IPS-NIHi11 (cell line): ENCODE measurements around the gene BABAM2.

Experiments used
- DNase-seq: peaks from one replicate; pipeline ENCODE4 v3.0.0; 2012; ENCODE audit warnings: mixed read lengths, low spot score

Gene BABAM2

GRCh38 chr2:28163028-28163427 lies 272.5 kb downstream of the BABAM2 start:
- DNase-seq: no peak

- DNase-seq: no peak
Measured at GRCh38 chr2:28163627-28164279, 273.2 kb downstream of the BABAM2 start.

GRCh38 chr2:28164280-28164801 lies 273.8 kb downstream of the BABAM2 start:
- DNase-seq: no peak

GRCh38 chr2:28165087-28165635 lies 274.6 kb downstream of the BABAM2 start:
- DNase-seq: no peak

GRCh38 chr2:28166956-28167355 lies 276.4 kb downstream of the BABAM2 start:
- DNase-seq: no peak

- DNase-seq: no peak
Measured at GRCh38 chr2:28168376-28168775, 277.8 kb downstream of the BABAM2 start.

GRCh38 chr2:28169492-28169891 lies 279.0 kb downstream of the BABAM2 start:
- DNase-seq: no peak

GRCh38 chr2:28172114-28172898 lies 281.8 kb downstream of the BABAM2 start:
- no peak for DNase-seq

GRCh38 chr2:28173377-28173776 lies 282.8 kb downstream of the BABAM2 start:
- DNase-seq: no peak

GRCh38 chr2:28174211-28174610 lies 283.7 kb downstream of the BABAM2 start:
- DNase-seq: no peak

GRCh38 chr2:28175028-28175427 lies 284.5 kb downstream of the BABAM2 start:
- DNase-seq: no peak

GRCh38 chr2:28178946-28179345 lies 288.4 kb downstream of the BABAM2 start:
- no peak for DNase-seq

- no peak for DNase-seq
Measured at GRCh38 chr2:28181801-28182200, 291.3 kb downstream of the BABAM2 start.

GRCh38 chr2:28182348-28182747 lies 291.8 kb downstream of the BABAM2 start:
- no peak for DNase-seq

- DNase-seq: no peak
Measured at GRCh38 chr2:28185153-28185552, 294.6 kb downstream of the BABAM2 start.

GRCh38 chr2:28185891-28186290 lies 295.4 kb downstream of the BABAM2 start:
- no peak for DNase-seq

GRCh38 chr2:28187186-28187585 lies 296.7 kb downstream of the BABAM2 start:
- DNase-seq: no peak

- DNase-seq: no peak
Measured at GRCh38 chr2:28188436-28188835, 297.9 kb downstream of the BABAM2 start.

- no peak for DNase-seq
Measured at GRCh38 chr2:28193630-28194403, 303.3 kb downstream of the BABAM2 start.

- no peak for DNase-seq
Measured at GRCh38 chr2:28199995-28200679, 309.6 kb downstream of the BABAM2 start.

- no peak for DNase-seq
Measured at GRCh38 chr2:28201671-28202180, 311.2 kb downstream of the BABAM2 start.
